Testis (tissue), 2 donors: ENCODE results near the gene SMURF2.

Source experiments
- POLR2A ChIP-seq: fragments of 450-650 bp; IDR thresholded peaks from one replicate; pipeline ENCODE4 v1.6.1; 2017; ENCODE audit warnings: antibody characterized with exemption, mild to moderate bottlenecking, moderate library complexity
- TF ChIP-seq, protein P1 (sequence below), 3 experiments: fragments of 450-650 bp in 2 of 3; fragments of 200-600 bp in 1 of 3; sonication (generic) in 1 of 3; IDR thresholded peaks; one replicate each; pipeline ENCODE4 v1.5.1; 2016 to 2019; ENCODE audit warnings: antibody characterized with exemption in 3 of 3, mild to moderate bottlenecking in 2 of 3, moderate library complexity in 1 of 3

DNA sequence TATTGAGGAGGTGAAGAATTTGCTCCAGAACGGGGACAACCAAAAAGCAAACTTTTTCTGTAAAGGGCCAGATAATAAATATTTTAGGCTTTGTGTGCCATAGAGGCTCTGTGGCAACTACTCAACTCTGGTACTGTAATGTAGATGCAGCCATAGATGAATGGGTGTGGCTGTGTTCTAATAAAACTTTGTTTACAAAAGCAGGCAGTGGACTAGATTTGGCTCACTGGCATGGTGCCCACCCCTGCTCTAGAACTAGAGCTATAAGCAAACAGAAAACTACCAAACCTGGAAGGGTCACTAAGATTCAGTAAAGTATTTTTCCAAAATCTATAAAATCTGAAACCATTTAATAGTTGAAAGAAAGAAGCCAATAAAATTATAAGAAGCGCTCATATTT lies 24.6 kb upstream of the SMURF2 start:
- TF ChIP-seq, protein P1, sequence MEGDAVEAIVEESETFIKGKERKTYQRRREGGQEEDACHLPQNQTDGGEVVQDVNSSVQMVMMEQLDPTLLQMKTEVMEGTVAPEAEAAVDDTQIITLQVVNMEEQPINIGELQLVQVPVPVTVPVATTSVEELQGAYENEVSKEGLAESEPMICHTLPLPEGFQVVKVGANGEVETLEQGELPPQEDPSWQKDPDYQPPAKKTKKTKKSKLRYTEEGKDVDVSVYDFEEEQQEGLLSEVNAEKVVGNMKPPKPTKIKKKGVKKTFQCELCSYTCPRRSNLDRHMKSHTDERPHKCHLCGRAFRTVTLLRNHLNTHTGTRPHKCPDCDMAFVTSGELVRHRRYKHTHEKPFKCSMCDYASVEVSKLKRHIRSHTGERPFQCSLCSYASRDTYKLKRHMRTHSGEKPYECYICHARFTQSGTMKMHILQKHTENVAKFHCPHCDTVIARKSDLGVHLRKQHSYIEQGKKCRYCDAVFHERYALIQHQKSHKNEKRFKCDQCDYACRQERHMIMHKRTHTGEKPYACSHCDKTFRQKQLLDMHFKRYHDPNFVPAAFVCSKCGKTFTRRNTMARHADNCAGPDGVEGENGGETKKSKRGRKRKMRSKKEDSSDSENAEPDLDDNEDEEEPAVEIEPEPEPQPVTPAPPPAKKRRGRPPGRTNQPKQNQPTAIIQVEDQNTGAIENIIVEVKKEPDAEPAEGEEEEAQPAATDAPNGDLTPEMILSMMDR (IDR thresholded peaks at IDR 0.05), result no peak
- no peak for TF ChIP-seq POLR2A
